GM12878 (cell line): ENCODE results near the gene DTD1. TPM values are rescaled to one million over a fixed set of nuclear protein-coding genes. Genes with fewer than 3 reads are reported as not detected.

Source experiments
- ATAC-seq: fragments of 200-7000 bp; cut with Tn5 transposase; 3 replicates; pipeline ENCODE4 v1.9.1; 2020; ENCODE audit warnings: mild to moderate bottlenecking, moderate library complexity
- BruUV-seq: library from RNA; stranded (reverse); fragments of 400-500 nt; replicated peaks from 2 replicates; lab custom pipeline; 2021; lab: Mats Ljungman, UMichigan
- CTCF ChIA-PET: fragments of 300-600 bp; sonication (Branson Sonifier 250); formaldehyde crosslinking; extraction: SDS; loops from one replicate; lab custom pipeline; 2021; ENCODE audit warnings: inconsistent platforms; lab: Yijun Ruan, JAX
- POLR2A ChIA-PET: fragments of 350-600 bp; formaldehyde crosslinking; extraction: SDS; loops from one replicate; lab custom pipeline; 2021; ENCODE audit warnings: inconsistent platforms; lab: Charles Lee
- RAD21 ChIA-PET: fragments of 300-600 bp; sonication (Branson Sonifier 250); formaldehyde crosslinking; loops from one replicate; lab custom pipeline; 2023; ENCODE audit warnings: antibody characterized with exemption; ENCODE audit not compliant: unreplicated experiment; lab: Charles Lee
- SMC1A ChIA-PET: fragments of 300-600 bp; sonication (Branson Sonifier 250); formaldehyde crosslinking; loops from one replicate; lab custom pipeline; 2023; ENCODE audit not compliant: unreplicated experiment, uncharacterized antibody; lab: Charles Lee
- DNase-seq: peaks from one replicate; pipeline ENCODE4 v3.0.0-alpha.2; 2011; ENCODE audit warnings: low read depth, low spot score
- FAIRE-seq: peaks from 3 replicates; lab custom pipeline; 2011; peaks lifted over from hg19 to GRCh38; lab: Jason Lieb, UNC
- H2AFZ ChIP-seq: 2 replicates; pipeline ENCODE4 v1.6.0; 2011; ENCODE audit warnings: low read depth, low read length, control low read depth; ENCODE audit not compliant: control insufficient read depth
- H3K27ac ChIP-seq: 2 replicates; pipeline ENCODE4 v1.5.1; 2011; ENCODE audit warnings: control low read depth; ENCODE audit not compliant: control insufficient read depth, insufficient read depth
- H3K27me3 ChIP-seq, 2 experiments: replicated peaks in 1 of 2; 2 replicates each; pipeline versions ENCODE4 v1.6.0 to v1.6.1; 2011; ENCODE audit warnings: low read length in 1 of 2; ENCODE audit not compliant: control insufficient read depth in 2 of 2, insufficient read depth in 2 of 2
- H3K36me3 ChIP-seq, 2 experiments: 2 replicates each; pipeline ENCODE4 v1.5.1; 2011; ENCODE audit warnings: low read length in 1 of 2; ENCODE audit not compliant: control insufficient read depth in 2 of 2, insufficient read depth in 2 of 2
- H3K4me1 ChIP-seq: 2 replicates; pipeline ENCODE4 v1.6.1; 2011; ENCODE audit warnings: mild to moderate bottlenecking, low read length, moderate library complexity, mixed read lengths; ENCODE audit not compliant: control insufficient read depth, insufficient read depth
- H3K4me2 ChIP-seq: 2 replicates; pipeline ENCODE4 v1.6.0; 2011; ENCODE audit warnings: control low read depth; ENCODE audit not compliant: control insufficient read depth, insufficient read depth
- H3K4me3 ChIP-seq: fragments of 200-600 bp; sonication (generic); 2 replicates; pipeline ENCODE4 v1.5.1; 2016
- H3K79me2 ChIP-seq: 2 replicates; pipeline ENCODE4 v1.6.0; 2011; ENCODE audit warnings: low read length; ENCODE audit not compliant: control insufficient read depth, insufficient read depth
- H3K9ac ChIP-seq: 2 replicates; pipeline ENCODE4 v1.8.0; 2011; ENCODE audit warnings: low read length, control low read depth, mixed read lengths; ENCODE audit not compliant: control insufficient read depth, insufficient read depth
- H3K9me3 ChIP-seq: replicated peaks from 3 replicates; pipeline ENCODE4 v1.5.1; 2011; ENCODE audit warnings: mild to moderate bottlenecking, low read length; ENCODE audit not compliant: control insufficient read depth, insufficient read depth
- H4K20me1 ChIP-seq: 2 replicates; pipeline ENCODE4 v1.6.0; 2011; ENCODE audit not compliant: control insufficient read depth, insufficient read depth
- BHLHE40 ChIP-seq, 2 experiments: fragments of 450-650 bp in 1 of 2; IDR thresholded peaks; 2 replicates each; pipeline ENCODE4 v1.6.1; 2011 to 2017; ENCODE audit warnings: low read depth in 2 of 2, borderline replicate concordance in 1 of 2, improper control_type of control experiment in 1 of 2, low read length in 1 of 2, mild to moderate bottlenecking in 1 of 2
- CBX3 ChIP-seq: fragments of 200-600 bp; sonication (generic); IDR thresholded peaks from 2 replicates; pipeline ENCODE4 v1.6.1; 2016; ENCODE audit warnings: low read depth, borderline replicate concordance
- E2F8 ChIP-seq: fragments of 450-650 bp; IDR thresholded peaks from 2 replicates; pipeline ENCODE4 v1.6.1; 2018; ENCODE audit warnings: mild to moderate bottlenecking, low read depth, moderate library complexity; ENCODE audit not compliant: partially characterized antibody
- GATAD2B ChIP-seq: fragments of 450-650 bp; conservative IDR thresholded peaks from 2 replicates; pipeline ENCODE4 v1.6.1; 2017; ENCODE audit warnings: low read depth, mild to moderate bottlenecking, moderate library complexity
- HSF1 ChIP-seq: fragments of 150-350 bp; IDR thresholded peaks from 2 replicates; pipeline ENCODE4 v1.6.1; 2014; ENCODE audit warnings: mild to moderate bottlenecking, low read depth, low read length
- JUNB ChIP-seq: IDR thresholded peaks from 2 replicates; pipeline ENCODE4 v1.6.1; 2016; ENCODE audit warnings: antibody characterized with exemption, mild to moderate bottlenecking
- MXI1 ChIP-seq: fragments of 150-350 bp; IDR thresholded peaks from 2 replicates; pipeline ENCODE4 v1.6.1; 2011; ENCODE audit warnings: low read depth, mild to moderate bottlenecking, inconsistent platforms, low read length, improper control_type of control experiment
- NKRF ChIP-seq: fragments of 450-650 bp; conservative IDR thresholded peaks from 2 replicates; pipeline ENCODE4 v1.6.1; 2017; ENCODE audit warnings: mild to moderate bottlenecking, moderate library complexity
- SIN3A ChIP-seq: IDR thresholded peaks from 2 replicates; pipeline ENCODE4 v1.6.1; 2012; ENCODE audit warnings: low read depth, low read length, improper control_type of control experiment
- WGBS: methylation state at CpG from one replicate; pipeline ENCODE4 v1.1.6; 2016; ENCODE audit warnings: low lambda C conversion rate; ENCODE audit not compliant: insufficient replicate concordance, insufficient coverage; ENCODE audit errors: missing lambda C conversion rate; 5-methylcytosine and 5-hydroxymethylcytosine counted together
- in situ Hi-C: fragments of 300-500 bp; cut with MboI; formaldehyde crosslinking; loops from 9 replicates; pipeline ENCODE4 v1.14.3; 2018; ENCODE audit warnings: mixed read lengths
- intact Hi-C: fragments of 100-400 bp; cut with micrococcal nuclease; formaldehyde crosslinking; loops from one replicate; pipeline ENCODE4 v1.14.2; 2022; ENCODE audit not compliant: unreplicated experiment
- polyA plus RNA-seq, 11 experiments: library from polyadenylated mRNA; depleted of rRNA in 4 of 11; unstranded in 6 of 11; stranded (reverse) in 5 of 11; fragments of >200 nt; fragmentation: Nextera tagmentation in 4 of 11; fragmentation: Illumina TruSeq in 1 of 11; extraction: Ambion mirVana in 4 of 11; extraction: Trizol in 1 of 11; gene quantifications; 1 replicate in 1 of 11; 2 replicates in 10 of 11; pipeline versions ENCODE4 v1.2.1 to v1.2.3, GENCODE V29; 2011 to 2016; ENCODE audit warnings: inconsistent platforms in 2 of 11, missing spikeins in 2 of 11, low read depth in 1 of 11
- total RNA-seq, 4 experiments: library from RNA; depleted of rRNA in 3 of 4; stranded (reverse); fragments of >200 nt in 3 of 4; fragmentation: Illumina TruSeq in 1 of 4; extraction: Trizol in 1 of 4; gene quantifications; 2 replicates each; pipeline versions ENCODE4 v1.2.1 to v1.2.3, GENCODE V29; 2013 to 2021

DTD1 gene
- total and polyA plus RNA-seq, 10 of the 15 experiments (the other 5 are each of a cell fraction or from before 2014, with no cell fraction given) = 24.3 to 99.8 (median 63.3) TPM

- Histone ChIP-seq H3K79me2 (no peaks in the 10 kb centered on the region; the same call in 1 of the 2 replicates), H3K4me2 (0 out of 2 replicates have a peak overlapping the region, but pooled peaks have one; percentile 27), H3K4me3 (no peak overlapping the region)
- ChIA-PET SMC1A (interaction anchor here (2.1 kb wide), 1 partner anchor 9 kb away, joined by 7 read pairs; no protein-coding TSS in a partner anchor), POLR2A (no interaction called here)
- no peak for DNase-seq
- in situ Hi-C loops = no loop called here
- TF ChIP-seq SIN3A = no peak
- TF ChIP-seq, all 136 proteins: peak for 0
- FAIRE-seq = no peak
- RAD21 ChIA-PET = no interaction called here
- Histone ChIP-seq H3K36me3 (no peaks in the 10 kb centered on the region), H4K20me1 (no peaks in the 10 kb centered on the region), H3K9me3 (peaks cover 7% of the 10 kb centered on the region; the same call in 1 of the 3 replicates), H3K4me1 (peaks cover 8% of the 10 kb centered on the region; the same call in 1 of the 2 replicates), H3K9ac (no peak overlapping the region), H2AFZ (no peak overlapping the region), H3K27ac (no peak overlapping the region), H3K27me3 (no peaks in the 10 kb centered on the region; a peak in 1 of 4 replicates)
- WGBS = 33% methylated on average over 4 of the region's 4 CpGs
- BruUV-seq = no TSS peak
- intact Hi-C loops = loop anchor here (10.0 kb wide), 1 partner anchor 279 kb away; no protein-coding TSS in a partner anchor
- CTCF ChIA-PET = no interaction called here
- no peak for ATAC-seq
These were observed 207.5 kb downstream of the DTD1 start for GRCh38 chr20:18795366-18795765.

- 26% methylated on average over 2 of the region's 2 CpGs for WGBS
- ChIA-PET SMC1A (no interaction called here), CTCF (interaction anchor here (1.0 kb wide), 1 partner anchor 161 kb away, joined by 3 read pairs; no protein-coding TSS in a partner anchor), POLR2A (no interaction called here), RAD21 (no interaction called here)
- Histone ChIP-seq H3K36me3 (no peaks in the 10 kb centered on the region), H3K4me1 (peaks cover 8% of the 10 kb centered on the region; the same call in 1 of the 2 replicates), H3K4me3 (no peak overlapping the region), H3K9ac (no peak overlapping the region), H2AFZ (no peak overlapping the region), H4K20me1 (no peaks in the 10 kb centered on the region), H3K27ac (no peak overlapping the region), H3K27me3 (no peaks in the 10 kb centered on the region; a peak in 1 of 4 replicates), H3K79me2 (no peaks in the 10 kb centered on the region; the same call in 1 of the 2 replicates), H3K4me2 (no peak overlapping the region), H3K9me3 (peaks cover 7% of the 10 kb centered on the region; the same call in 1 of the 3 replicates)
- in situ Hi-C loops = no loop called here
- DNase-seq (no peak), ATAC-seq (peak; percentile 36), FAIRE-seq (no peak)
- intact Hi-C loops = loop anchor here (10.0 kb wide), 1 partner anchor 278 kb away; no protein-coding TSS in a partner anchor
- BruUV-seq = no TSS peak
- TF ChIP-seq NKRF (no peak), JUNB (peak; percentile 70), BHLHE40 (IDR thresholded peaks at IDR 0.05; ENCODE audit: borderline replicate concordance in 1 of 2, low read depth in 2 of 2, low read length in 1 of 2) (no peak), E2F8 (no peak), MXI1 (no peak), GATAD2B (no peak), CBX3 (no peak), HSF1 (no peak)
These were observed 208.5 kb downstream of the DTD1 start for GRCh38 chr20:18796282-18796833.
